NCI-H82 treated with DMSO at 0.1 percent for 48 hours (cell line): ENCODE data around the gene FGF18.

Experiments
- DNase-seq: peaks from one replicate; lab custom pipeline; 2025; ENCODE audit not compliant: unreplicated experiment; lab: John Stamatoyannopoulos, UW

FGF18 gene

GRCh38 chr5:171441246-171441791 is 21.9 kb downstream of the FGF18 start:
- DNase-seq: no peak

- DNase-seq: no peak
These were observed 23.0 kb downstream of the FGF18 start for GRCh38 chr5:171442287-171443042.

- DNase-seq: no peak
These were observed 25.1 kb downstream of the FGF18 start for GRCh38 chr5:171444582-171444981.

DNA sequence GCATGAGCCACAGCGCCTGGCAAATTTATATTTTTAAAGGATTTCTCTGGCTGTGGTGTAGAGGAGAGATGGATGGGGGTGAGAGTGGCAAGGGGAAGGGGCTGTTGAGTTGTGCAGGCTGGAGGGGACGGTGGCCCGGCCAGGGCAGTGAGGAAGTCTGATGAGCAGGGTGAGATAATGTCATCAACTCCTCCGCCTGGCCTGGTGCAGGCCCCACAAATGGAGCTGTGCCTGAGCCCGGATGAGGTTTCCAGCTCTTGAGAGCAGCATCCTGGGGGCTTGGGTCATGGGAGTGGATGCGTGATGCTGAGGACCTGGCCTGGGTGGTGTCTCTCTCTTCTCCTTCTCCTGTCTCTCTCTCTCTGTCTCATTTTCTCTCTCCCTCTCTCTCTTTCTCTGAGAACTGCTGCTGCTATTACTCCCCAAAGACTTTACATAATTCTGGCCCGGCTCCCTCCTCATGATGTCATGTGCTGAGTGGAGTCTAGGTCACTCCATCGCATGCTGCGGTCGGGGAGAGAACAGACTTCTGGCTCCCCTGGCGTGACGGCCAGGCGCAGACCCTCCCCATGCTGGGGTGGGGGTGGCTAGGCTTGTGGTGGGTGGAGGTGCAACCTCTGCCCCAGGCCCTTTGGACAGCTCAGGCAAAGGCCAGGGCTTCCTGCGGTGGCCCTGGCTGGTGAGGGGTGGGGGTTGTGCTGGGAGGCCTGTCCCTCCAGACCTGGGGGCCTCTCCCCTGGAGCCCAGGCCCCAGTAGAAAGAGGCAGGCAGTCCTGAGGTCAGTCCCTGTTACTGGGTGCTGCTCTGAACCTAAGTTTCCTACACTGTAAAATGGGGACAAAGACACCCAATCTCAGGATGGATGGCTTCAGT is 26.4 kb downstream of the FGF18 start:
- DNase-seq: no peak

DNA sequence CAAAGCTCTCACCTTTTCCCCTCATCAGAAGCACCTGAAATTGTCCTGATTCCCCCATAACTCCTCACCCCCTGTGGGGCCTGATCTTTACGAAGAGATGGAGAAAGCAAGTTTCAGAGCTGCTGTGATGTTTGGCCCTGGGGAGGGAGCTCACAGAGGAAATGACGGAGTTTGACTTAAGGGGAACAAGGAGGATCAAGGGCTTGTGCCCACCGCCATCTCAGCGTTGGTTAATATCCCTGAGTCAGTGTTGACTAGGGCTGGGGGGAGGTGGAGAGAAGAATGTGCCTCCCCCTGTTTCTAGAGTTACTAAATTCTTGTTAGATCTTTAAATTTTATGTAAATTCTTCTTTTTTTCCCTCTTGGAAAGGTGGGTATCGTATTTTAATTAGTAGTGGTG is 27.8 kb downstream of the FGF18 start:
- no peak for DNase-seq

GRCh38 chr5:171449426-171449825 is 30.0 kb downstream of the FGF18 start:
- DNase-seq: no peak

DNA sequence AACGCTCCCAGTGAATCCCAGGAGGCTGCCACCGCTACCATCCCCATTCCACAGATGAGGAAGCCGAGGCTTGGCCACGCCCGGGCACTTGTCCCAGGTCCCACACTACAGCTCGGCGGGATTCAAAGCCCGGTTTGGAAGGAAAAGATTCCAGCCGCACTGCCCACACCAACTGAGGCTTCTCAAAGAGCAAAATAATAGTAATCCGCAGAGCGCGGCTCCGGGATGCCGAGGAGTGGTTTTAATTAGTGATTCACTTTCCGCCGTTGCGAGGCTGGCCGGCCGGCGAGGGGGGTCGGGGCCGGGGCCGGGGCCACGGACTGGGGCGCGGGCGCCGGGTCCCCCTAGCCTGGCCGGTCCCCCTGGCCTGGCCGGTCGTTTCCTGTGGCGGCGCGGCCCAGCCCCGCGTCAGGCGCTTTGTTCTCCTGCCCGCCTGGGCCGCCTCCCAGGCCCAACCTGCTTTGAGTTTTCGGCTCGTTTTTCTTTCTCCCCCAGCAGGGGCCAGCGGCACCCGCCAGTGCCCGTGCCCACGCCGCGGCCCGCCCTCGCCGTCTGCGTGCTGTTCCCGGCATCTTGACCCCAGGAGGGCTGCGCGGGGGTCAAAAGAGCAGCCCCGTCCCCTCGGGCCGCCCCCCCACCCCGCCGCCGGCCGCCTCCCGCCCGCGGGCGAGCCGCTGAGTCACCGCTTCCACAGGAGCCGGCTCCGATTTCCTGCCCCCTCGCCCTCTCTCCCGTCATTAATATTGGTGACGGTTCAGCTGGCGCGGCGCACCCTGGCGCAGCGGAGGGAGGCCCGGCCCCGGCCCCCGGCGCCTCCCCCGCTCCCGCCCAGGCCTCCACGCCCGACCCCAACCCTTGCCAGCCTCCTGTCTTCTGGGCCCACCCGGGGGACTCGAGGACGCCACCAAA is 31.2 kb downstream of the FGF18 start:
- DNase-seq: no peak

DNA sequence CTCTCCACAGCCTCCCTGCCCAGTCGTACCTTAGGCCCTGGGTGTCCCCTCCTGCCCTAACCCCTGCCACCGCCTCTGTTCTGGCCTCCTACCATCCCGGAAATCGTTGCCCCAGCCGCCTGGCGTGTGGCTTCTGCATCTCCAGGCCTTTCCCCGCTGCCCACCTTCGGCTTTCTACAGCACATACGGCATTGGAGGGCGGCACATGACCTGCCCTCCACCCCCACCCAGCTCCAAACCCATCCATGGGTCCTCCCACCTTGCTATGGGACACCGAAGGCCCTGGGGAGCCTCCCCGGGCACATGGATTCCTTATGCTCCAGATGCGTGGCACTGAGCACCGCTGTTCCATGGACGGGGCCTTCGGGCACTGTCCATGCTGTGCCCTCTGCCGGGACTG is 32.0 kb downstream of the FGF18 start:
- no peak for DNase-seq

GRCh38 chr5:171453056-171453725 is 33.7 kb downstream of the FGF18 start:
- DNase-seq: no peak

GRCh38 chr5:171453988-171454387 is 34.5 kb downstream of the FGF18 start:
- DNase-seq: no peak

- no peak for DNase-seq
These were observed 35.1 kb downstream of the FGF18 start for GRCh38 chr5:171454549-171454948.

- no peak for DNase-seq
These were observed 36.1 kb downstream of the FGF18 start for GRCh38 chr5:171455522-171455921.

DNA sequence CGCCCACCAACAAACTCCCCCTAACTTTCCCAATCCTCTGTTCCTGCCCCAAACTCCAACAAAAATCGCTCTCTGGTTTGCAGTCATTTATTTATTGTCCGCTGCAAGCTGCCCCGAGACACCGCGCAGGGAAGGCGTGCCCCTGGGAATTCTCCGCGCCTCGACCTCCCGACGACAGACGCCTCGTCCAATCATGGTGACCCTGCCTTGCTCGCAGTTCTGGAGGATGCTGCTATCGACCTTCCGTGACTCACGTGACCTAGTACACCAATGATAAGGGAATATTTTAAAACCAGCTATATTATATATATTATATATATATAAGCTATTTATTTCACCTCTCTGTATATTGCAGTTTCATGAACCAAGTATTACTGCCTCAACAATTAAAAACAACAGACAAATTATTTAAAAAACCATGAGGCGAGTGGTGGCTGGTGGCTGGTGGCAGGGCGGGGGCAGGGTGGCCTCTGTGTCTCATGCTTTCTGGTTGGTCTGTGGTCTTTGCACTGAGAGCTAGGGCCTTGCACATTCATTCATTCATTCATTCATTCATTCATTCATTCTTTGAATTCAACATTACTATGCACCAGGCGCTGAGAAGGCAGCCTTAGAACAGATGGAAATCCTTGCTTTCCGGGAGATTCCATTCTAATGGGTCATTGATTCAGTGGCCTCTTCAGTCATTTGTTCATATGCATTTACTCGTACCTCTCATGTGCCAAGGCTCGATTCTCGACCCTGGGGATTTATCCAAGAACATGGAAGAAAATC is 37.9 kb downstream of the FGF18 start:
- no peak for DNase-seq

DNA sequence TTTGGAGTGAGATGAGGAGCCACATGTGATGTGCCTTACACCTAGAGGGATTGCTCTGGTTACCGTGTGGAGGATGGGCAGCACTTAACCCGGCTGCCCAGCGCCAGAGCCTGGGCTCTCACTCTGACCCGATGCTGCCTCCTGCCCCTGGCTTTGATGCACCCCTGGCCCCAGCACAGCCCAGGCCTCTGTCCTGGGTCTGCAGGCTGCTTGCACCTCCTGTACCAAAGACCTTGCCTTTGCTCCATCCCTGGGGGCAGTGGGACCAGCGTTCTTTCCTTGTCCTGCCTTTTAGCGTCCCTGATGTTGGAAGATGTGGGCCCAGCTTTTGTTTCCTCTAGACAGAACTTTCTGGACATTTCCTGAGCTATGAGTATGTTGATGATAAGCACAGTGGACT is 40.4 kb downstream of the FGF18 start:
- no peak for DNase-seq

DNA sequence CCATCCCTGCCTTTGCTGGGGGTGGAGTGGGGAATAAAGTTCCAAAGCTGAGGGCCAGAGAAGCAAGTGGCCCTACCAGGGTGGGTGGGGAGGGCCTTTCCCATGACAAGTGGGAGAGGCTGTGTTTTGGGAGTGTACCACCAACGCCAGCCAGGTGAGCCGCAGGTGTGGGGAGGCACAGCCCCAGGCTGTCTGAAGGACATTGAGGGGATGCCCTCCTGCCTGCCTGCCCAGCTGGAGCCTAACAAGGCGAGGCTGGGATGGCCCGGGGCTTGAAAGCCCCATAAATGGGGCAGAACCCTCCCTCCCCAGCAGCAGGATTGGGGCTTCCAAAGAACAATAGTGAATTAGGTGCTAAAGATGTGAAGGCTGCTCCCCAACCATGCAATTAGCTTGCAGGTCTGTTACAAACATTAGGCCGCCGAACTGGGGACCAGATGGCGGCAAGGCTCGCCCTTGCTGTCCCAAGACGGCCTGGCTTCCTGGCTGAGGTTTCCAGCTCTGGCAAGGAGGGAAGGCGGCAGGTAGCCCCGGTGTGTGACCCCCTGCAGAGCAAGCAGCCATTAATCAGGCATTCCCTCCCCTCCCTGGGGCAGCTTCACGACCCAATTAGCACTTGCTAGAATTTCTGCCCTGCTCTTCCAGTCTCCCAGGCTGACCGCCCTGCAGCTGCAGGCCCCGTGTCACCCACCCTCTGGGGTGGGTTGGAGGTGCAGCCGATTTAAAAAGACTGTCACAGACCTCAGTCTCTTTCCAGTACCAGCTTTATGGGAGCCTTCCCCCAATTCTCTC is 42.9 kb downstream of the FGF18 start:
- no peak for DNase-seq

DNA sequence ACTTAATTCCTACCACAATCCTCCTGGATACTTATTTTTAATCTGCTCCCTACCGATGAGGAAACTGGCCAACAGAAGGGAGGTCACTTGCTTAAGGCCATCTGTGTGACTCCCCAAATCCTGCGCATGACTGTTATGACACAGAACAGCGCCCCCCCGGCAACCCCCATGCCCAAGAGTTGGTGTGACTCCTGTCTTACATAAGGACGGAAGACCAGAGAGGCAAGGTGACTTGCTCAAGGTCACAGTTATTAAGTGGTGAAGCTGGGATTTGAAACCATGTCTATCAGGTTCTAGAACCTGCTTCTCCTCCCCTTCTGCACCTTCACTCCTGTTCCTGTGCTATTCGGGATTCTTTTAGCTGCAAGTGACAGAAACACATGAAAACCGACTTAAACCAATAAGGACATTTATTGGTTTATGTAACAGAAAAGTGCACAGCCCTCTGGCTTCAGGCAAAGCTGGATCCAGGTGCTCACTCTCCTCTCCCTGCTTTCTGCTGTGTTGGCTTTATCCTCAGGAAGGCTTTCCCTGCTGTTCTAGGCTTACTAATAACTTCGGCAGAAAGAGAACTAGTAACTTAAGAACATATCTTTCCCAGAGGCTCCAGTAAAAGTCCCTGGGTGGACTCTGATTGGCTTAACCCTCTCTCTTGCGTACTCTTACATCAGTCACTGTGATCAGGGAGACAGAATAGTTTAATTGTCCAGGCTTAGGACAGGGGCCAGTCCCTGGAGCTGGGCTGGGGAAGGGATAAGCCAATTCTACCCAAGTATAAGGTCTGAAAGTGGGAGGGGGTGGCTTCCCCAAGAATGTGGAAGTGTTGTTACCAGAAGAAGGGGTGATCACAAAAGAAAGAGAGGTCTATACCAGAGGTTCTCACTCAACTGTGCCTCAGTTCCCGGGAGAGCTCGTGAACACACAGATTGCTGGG is 43.7 kb downstream of the FGF18 start:
- DNase-seq: no peak

DNA sequence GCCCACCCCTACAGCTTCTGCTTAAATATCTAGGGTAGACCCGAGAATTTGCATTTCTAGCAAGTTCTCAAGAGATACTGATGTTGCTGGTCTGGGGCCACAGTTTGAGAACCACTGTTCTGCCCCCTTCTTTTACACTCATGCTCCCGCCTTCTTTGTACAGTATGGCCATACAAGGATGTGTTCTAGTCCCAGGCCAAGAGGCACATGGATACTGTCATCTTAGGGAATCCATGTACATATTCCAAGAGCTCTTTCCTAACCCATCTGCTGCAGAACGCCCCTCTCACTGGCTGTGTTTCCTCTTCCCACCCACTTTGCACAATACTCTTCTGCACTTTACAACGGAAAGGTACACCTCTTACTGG is 44.4 kb downstream of the FGF18 start:
- no peak for DNase-seq

- no peak for DNase-seq
These were observed 45.4 kb downstream of the FGF18 start for GRCh38 chr5:171464829-171465228.
